Neuronal stem cell (in vitro differentiated cells): ENCODE results near the gene FAM180A.

Experiments
- DNase-seq: peaks from one replicate; pipeline ENCODE4 v3.0.0-alpha.2; 2013; ENCODE audit warnings: low spot score
- H2AFZ ChIP-seq: one replicate; pipeline ENCODE4 v1.6.1; 2013; ENCODE audit warnings: mild to moderate bottlenecking, low read length, inconsistent platforms
- H2AK5ac ChIP-seq: 2 replicates; pipeline ENCODE4 v1.6.1; 2013; ENCODE audit warnings: low read depth, mild to moderate bottlenecking, inconsistent platforms, low read length, moderate library complexity, mixed read lengths
- H2BK120ac ChIP-seq: 2 replicates; pipeline ENCODE4 v1.6.1; 2013; ENCODE audit warnings: low read depth, mild to moderate bottlenecking, inconsistent platforms, low read length, moderate library complexity, mixed read lengths
- H2BK12ac ChIP-seq: one replicate; pipeline ENCODE4 v1.6.1; 2013; ENCODE audit warnings: low read length, inconsistent platforms
- H2BK15ac ChIP-seq: 2 replicates; pipeline ENCODE4 v1.6.1; 2013; ENCODE audit warnings: mild to moderate bottlenecking, low read length, inconsistent platforms, mixed read lengths
- H2BK5ac ChIP-seq: one replicate; pipeline ENCODE4 v1.6.1; 2013; ENCODE audit warnings: inconsistent platforms, mild to moderate bottlenecking, low read length, moderate library complexity
- H3K14ac ChIP-seq: one replicate; pipeline ENCODE4 v1.6.1; 2013; ENCODE audit warnings: low read length, inconsistent platforms
- H3K18ac ChIP-seq: 2 replicates; pipeline ENCODE4 v1.6.1; 2013; ENCODE audit warnings: low read length, inconsistent platforms
- H3K23ac ChIP-seq: 2 replicates; pipeline ENCODE4 v1.6.1; 2013; ENCODE audit warnings: low read depth, mild to moderate bottlenecking, mixed read lengths, low read length, inconsistent platforms; ENCODE audit not compliant: poor library complexity
- H3K27ac ChIP-seq: replicated peaks from 3 replicates; pipeline ENCODE4 v1.5.1; 2013; ENCODE audit warnings: low read length, inconsistent platforms
- H3K27me3 ChIP-seq, 3 experiments: 2 replicates each; pipeline ENCODE4 v1.6.1; 2013; ENCODE audit warnings: low read length in 3 of 3, mild to moderate bottlenecking in 2 of 3, inconsistent platforms in 1 of 3, low read depth in 1 of 3, mixed read lengths in 1 of 3, moderate library complexity in 1 of 3; ENCODE audit not compliant: control insufficient read depth in 3 of 3, insufficient read depth in 3 of 3
- H3K36me3 ChIP-seq, 2 donors: replicated peaks in 1 of 2; 2 replicates each; pipeline ENCODE4 v1.6.1; 2013; ENCODE audit warnings: low read length in 2 of 2; ENCODE audit not compliant: control insufficient read depth in 2 of 2, insufficient read depth in 2 of 2
- H3K4ac ChIP-seq: 2 replicates; pipeline ENCODE4 v1.6.1; 2013; ENCODE audit warnings: inconsistent platforms, mild to moderate bottlenecking, low read length, moderate library complexity
- H3K4me1 ChIP-seq, 2 donors: 1 replicate in 1 of 2; 2 replicates in 1 of 2; pipeline ENCODE4 v1.6.1; 2013; ENCODE audit warnings: low read length in 2 of 2, low read depth in 1 of 2; ENCODE audit not compliant: control insufficient read depth in 2 of 2, insufficient read depth in 1 of 2
- H3K4me2 ChIP-seq: one replicate; pipeline ENCODE4 v1.6.1; 2013; ENCODE audit warnings: mild to moderate bottlenecking, low read length, inconsistent platforms; ENCODE audit not compliant: insufficient read depth, poor library complexity, severe bottlenecking
- H3K4me3 ChIP-seq, 2 donors: 2 replicates each; pipeline ENCODE4 v1.5.1; 2013; ENCODE audit warnings: low read length in 2 of 2, mild to moderate bottlenecking in 2 of 2, inconsistent platforms in 1 of 2, moderate library complexity in 1 of 2
- H3K79me1 ChIP-seq: one replicate; pipeline ENCODE4 v1.6.1; 2013; ENCODE audit warnings: low read depth, mild to moderate bottlenecking, inconsistent platforms, low read length, moderate library complexity
- H3K9ac ChIP-seq: one replicate; pipeline ENCODE4 v1.6.1; 2013; ENCODE audit warnings: mild to moderate bottlenecking, low read depth, low read length, inconsistent platforms; ENCODE audit not compliant: poor library complexity
- H3K9me3 ChIP-seq, 2 donors: replicated peaks in 1 of 2; 2 replicates each; pipeline versions ENCODE3 to v1.6.1; 2013; ENCODE audit warnings: low read length in 2 of 2, mild to moderate bottlenecking in 2 of 2, inconsistent platforms in 1 of 2, low read depth in 1 of 2, mixed read lengths in 1 of 2, moderate library complexity in 1 of 2; ENCODE audit not compliant: control insufficient read depth in 2 of 2, insufficient read depth in 1 of 2
- H4K8ac ChIP-seq: one replicate; pipeline ENCODE4 v1.6.1; 2013; ENCODE audit warnings: low read depth, mild to moderate bottlenecking, inconsistent platforms, low read length, moderate library complexity
- H4K91ac ChIP-seq: one replicate; pipeline ENCODE4 v1.6.1; 2013; ENCODE audit warnings: low read length, low read depth, mild to moderate bottlenecking, inconsistent platforms; ENCODE audit not compliant: poor library complexity
- WGBS, 2 donors: extraction: QIAGEN DNeasy Blood & Tissue Kit; methylation state at CpG; one replicate each; pipeline ENCODE4 v1.1.7; 2013; ENCODE audit warnings: missing lambda C conversion rate in 2 of 2, mixed read lengths in 1 of 2; ENCODE audit not compliant: insufficient read length in 2 of 2, insufficient replicate concordance in 1 of 2; ENCODE audit errors: extremely low coverage in 2 of 2; 5-methylcytosine and 5-hydroxymethylcytosine counted together

Gene FAM180A

GRCh38 chr7:135681762-135682161 is 66.9 kb downstream of the FAM180A start:
- Histone ChIP-seq H3K9ac (no peak overlapping the region), H3K14ac (no peak overlapping the region), H3K23ac (no peak overlapping the region), H2AFZ (no peak overlapping the region), H3K4me3 (no peak overlapping the region), H3K4me2 (no peak overlapping the region), H3K4ac (no peak overlapping the region), H4K8ac (no peak overlapping the region), H3K4me1 (no peaks in the 10 kb centered on the region), H3K27me3 (no peaks in the 10 kb centered on the region), H3K9me3 (no peaks in the 10 kb centered on the region), H3K27ac (no peak overlapping the region), H2BK15ac (no peak overlapping the region), H3K18ac (no peak overlapping the region), H2BK12ac (no peak overlapping the region), H3K79me1 (peaks cover 4% of the 10 kb centered on the region), H4K91ac (no peak overlapping the region), H2BK5ac (no peak overlapping the region), H3K36me3 (peaks cover 9 to 62% of the 10 kb centered on the region in 2 donors), H2BK120ac (no peak overlapping the region), H2AK5ac (no peak overlapping the region)
- DNase-seq = no peak
- WGBS, 2 donors = no CpG with 5 or more reads among the region's 5 CpGs
